Mucosa of rectum (tissue), 2 donors: Measurements from ENCODE around the gene POMGNT1.

Experiments
- H3K27ac ChIP-seq, 2 donors: one replicate each; pipeline ENCODE4 v1.7.0; 2013; ENCODE audit warnings: inconsistent platforms in 2 of 2, low read depth in 2 of 2, low read length in 2 of 2
- H3K27me3 ChIP-seq, 2 donors: one replicate each; pipeline ENCODE4 v1.7.0; 2013; ENCODE audit warnings: low read length in 2 of 2; ENCODE audit not compliant: control insufficient read depth in 2 of 2, insufficient read depth in 2 of 2
- H3K36me3 ChIP-seq, 2 donors: one replicate each; pipeline ENCODE4 v1.7.0; 2013; ENCODE audit warnings: low read length in 2 of 2; ENCODE audit not compliant: control insufficient read depth in 2 of 2, insufficient read depth in 2 of 2
- H3K4me1 ChIP-seq, 2 donors: one replicate each; pipeline ENCODE4 v1.7.0; 2013; ENCODE audit warnings: low read length in 2 of 2, mild to moderate bottlenecking in 1 of 2; ENCODE audit not compliant: control insufficient read depth in 2 of 2, insufficient read depth in 2 of 2
- H3K4me3 ChIP-seq, 2 donors: one replicate each; pipeline ENCODE4 v1.7.0; 2013; ENCODE audit warnings: low read length in 2 of 2
- H3K9ac ChIP-seq, 2 donors: one replicate each; pipeline ENCODE4 v1.7.0; 2013; ENCODE audit warnings: low read length in 2 of 2, low read depth in 1 of 2, mild to moderate bottlenecking in 1 of 2
- H3K9me3 ChIP-seq, 2 donors: one replicate each; pipeline ENCODE4 v1.7.0; 2013; ENCODE audit warnings: low read length in 2 of 2; ENCODE audit not compliant: control insufficient read depth in 2 of 2
- donor health status: healthy.
- donor health status: Normal muscosa, but diverticular disease.

Gene POMGNT1

DNA sequence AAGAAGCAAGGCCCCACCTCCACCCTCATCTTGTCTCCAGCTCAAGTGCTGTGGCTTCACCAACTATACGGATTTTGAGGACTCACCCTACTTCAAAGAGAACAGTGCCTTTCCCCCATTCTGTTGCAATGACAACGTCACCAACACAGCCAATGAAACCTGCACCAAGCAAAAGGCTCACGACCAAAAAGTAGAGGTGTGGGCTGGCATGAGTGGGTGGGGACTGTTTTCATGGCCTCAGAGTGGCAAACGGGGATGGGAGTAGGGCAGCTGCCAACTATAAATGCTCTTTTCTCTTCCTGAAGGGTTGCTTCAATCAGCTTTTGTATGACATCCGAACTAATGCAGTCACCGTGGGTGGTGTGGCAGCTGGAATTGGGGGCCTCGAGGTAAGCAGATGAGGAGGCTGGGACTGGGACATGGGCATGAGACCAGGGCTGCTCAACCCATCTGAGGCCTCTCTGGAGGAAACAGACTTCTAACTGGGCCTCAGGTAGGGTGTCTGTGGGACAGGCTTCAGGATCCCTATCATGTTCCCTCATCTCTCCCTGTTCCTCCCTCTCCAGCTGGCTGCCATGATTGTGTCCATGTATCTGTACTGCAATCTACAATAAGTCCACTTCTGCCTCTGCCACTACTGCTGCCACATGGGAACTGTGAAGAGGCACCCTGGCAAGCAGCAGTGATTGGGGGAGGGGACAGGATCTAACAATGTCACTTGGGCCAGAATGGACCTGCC, 13.1 kb downstream of the POMGNT1 start:
- Histone ChIP-seq H3K27me3 (no peaks in the 10 kb centered on the region), H3K36me3 (peaks cover 23 to 35% of the 10 kb centered on the region in 2 donors), H3K27ac (peak overlapping the region; percentile 96 to 97), H3K9me3 (no peaks in the 10 kb centered on the region), H3K9ac (peak overlapping the region in 1 of 2 donors; percentile 85), H3K4me1 (peaks cover 67 to 80% of the 10 kb centered on the region in 2 donors), H3K4me3 (peak overlapping the region; percentile 49 to 80)

DNA sequence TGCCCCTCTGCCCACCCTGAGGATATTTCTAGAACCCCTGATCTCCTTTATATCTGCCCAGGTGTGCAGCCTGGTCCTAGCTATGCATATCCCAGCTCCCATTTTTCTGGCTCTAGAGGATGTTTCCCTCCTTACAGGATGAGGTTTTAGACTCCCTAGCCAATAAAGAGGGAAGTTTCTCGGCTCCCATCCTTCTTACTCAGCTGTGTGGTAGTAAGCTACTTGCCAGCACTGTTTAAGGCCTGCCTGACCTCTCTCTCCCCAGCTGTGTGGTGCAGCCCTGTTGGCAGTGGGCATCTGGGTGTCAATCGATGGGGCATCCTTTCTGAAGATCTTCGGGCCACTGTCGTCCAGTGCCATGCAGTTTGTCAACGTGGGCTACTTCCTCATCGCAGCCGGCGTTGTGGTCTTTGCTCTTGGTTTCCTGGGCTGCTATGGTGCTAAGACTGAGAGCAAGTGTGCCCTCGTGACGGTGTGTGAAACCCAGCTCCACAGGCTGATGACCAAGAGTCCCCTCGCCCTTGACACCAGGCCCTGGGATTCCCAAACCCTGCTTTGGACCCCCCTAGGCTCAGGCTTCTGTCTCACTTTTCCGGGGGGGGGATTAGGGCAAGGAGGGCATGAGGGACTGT, 14.2 kb downstream of the POMGNT1 start:
- peaks cover 23 to 27% of the 10 kb centered on the region in 2 donors for H3K36me3 ChIP-seq
- peak overlapping the region; percentile 49 to 80 for H3K4me3 ChIP-seq
- H3K4me1 ChIP-seq: peaks cover 72 to 85% of the 10 kb centered on the region in 2 donors
- H3K9ac ChIP-seq: peak overlapping the region; percentile 47 to 85
- no peaks in the 10 kb centered on the region for H3K9me3 ChIP-seq
- H3K27ac ChIP-seq: peak overlapping the region; percentile 96 to 97
- H3K27me3 ChIP-seq: no peaks in the 10 kb centered on the region

DNA sequence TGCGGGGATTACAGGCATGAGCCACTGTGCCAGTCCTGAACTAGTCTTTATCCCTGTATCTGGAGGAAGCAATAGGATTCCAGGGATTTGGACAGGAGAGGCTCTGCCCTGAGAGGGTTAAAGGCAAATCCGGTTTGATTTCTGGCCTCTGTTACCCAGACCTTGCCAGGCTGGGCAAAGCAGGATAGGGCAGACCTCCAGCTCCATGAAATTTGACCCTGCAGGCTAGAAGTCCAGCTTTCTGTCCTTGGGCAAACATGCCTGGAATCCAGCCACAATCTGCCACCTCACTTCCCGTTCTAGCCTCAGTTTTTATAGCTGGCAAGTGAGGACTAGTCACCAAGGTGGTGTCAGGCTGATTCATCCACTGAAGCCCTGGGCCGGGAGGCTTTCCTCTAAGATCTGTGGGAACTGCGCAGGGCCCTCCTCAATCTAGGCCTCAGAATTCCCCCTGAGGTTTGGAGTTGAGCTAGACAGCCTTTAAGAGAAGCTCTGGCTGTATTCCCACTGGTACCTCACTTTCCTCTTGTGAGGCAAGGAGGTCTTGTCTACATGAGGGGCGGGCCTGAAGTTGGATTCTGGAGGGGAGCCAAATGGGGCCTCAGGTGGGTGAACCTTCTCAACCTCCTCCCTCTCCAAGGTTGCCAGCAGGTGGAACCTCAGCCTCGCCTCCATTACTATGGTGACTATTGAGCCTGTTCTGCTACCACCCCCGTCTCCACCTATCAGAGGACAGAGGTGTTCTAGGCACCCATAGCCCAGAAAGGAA, 15.0 kb downstream of the POMGNT1 start:
- Histone ChIP-seq H3K27me3 (no peaks in the 10 kb centered on the region), H3K4me1 (peaks cover 66 to 77% of the 10 kb centered on the region in 2 donors), H3K36me3 (peaks cover 23 to 25% of the 10 kb centered on the region in 2 donors), H3K4me3 (peak overlapping the region; percentile 80 to 86), H3K27ac (peak overlapping the region; percentile 96 to 97), H3K9me3 (no peaks in the 10 kb centered on the region), H3K9ac (peak overlapping the region; percentile 47 to 85)

DNA sequence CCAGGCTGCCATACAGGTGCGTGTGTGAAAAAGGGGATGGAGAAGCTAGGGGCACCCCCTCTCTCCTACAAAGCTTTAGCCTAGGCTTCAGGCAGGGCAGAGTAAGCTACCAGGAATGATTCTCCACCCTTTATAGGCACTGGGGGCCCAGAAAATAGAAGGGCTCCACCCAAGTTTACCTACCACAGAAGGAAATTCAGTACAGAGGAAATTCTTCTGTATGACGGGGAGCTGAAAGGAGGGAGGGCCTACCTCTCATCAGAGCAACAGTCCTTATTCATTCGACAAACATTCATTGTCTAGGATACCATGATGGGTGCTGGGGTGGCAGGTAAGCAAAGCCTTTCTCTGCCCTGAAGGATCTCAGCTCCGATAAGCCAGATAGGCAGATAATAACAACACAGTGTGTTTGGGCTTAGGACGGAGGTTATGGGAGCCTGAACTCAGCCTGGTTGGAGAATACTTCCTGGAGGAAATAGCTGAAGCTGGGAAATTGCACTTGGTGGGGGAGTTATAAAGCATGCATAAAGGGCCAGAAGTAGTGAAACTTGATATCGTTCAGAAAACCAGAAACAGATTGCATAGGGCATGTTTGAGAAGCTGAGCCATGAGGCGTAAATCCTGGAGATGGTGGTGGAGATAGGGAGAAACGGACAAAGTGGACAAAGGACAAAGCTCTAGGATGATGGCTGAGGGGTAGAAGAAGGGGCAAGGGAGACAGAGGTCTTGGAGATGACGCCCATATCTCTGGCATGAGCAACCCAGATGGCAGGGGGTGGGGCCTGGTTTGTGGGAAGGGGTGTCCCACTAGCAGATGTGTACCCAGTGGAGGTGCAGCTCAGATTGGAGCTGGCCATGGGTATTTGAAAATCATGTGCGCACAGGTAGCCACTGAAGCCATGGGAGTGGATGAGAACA, 16.6 kb downstream of the POMGNT1 start:
- Histone ChIP-seq H3K36me3 (peaks cover 18 to 19% of the 10 kb centered on the region in 2 donors), H3K27me3 (no peaks in the 10 kb centered on the region), H3K4me3 (peak overlapping the region; percentile 80 to 86), H3K4me1 (peaks cover 53 to 63% of the 10 kb centered on the region in 2 donors), H3K9me3 (no peaks in the 10 kb centered on the region), H3K9ac (peak overlapping the region; percentile 79 to 85), H3K27ac (peak overlapping the region; percentile 96 to 97)

DNA sequence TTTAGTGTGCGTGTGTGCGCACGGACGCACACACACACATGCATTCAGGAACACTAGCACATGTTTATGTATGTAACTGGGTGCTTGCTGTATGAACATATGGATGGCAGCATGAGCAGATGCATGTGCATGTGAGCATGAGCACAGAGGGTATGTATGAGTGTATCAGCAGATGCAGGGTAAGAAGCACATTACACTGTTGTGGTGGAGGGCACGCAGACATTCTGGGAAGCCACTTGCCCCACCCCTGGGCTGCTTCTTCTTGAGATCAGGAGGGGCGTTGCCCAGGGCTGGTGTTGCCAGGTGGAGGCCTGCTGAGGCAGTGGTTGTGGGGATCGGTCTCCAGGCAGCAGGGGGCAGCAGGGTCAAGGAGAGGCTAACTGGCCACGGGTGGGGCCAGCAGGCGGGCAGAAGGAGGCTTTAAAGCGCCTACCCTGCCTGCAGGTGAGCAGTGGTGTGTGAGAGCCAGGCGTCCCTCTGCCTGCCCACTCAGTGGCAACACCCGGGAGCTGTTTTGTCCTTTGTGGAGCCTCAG, 18.1 kb downstream of the POMGNT1 start:
- peak overlapping the region; percentile 79 to 85 for H3K9ac ChIP-seq

DNA sequence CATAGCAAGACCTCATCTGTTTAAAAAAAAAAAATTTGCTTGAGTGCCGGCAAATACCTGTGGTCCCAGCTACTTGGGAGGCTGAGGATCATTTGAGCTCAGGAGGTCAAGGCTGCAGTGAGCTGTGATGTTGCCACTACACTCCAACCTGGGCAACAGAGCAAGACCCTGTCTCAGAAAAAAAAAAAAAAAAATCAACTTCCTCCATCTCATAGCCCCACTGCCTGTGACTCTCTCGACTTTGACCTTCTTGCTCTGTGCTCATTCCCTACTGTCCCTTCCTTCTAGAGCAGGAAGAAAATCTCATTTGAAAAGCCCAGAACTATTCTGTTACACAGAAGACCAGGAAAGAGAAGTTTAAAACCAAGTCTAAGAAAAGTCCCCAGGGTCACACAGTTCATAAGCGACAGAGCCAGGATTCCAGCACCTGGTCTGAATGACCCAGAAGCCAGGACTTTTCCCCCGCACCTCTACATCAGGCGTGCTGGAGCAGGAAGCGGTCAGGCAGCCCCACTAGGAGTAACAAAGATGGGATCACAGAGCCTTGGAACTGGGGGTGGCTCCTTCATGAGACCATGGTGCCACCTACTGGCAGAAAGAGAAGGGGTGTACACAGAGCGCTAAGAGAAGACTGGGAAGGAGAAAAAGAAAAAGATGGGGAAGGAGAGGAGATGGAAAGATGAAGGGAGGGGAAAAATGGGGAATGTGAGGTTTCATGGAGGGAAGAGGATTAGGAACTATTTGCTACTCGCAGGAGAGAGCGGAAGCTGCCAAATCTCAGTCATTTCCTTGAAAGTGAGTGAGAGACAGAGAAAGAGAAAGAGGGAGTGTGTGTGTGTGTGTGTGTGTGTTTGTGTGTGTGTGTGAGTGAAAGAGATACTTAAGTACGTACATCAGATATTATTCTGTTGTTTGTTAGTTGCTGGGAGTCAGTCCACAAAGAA, 18.8 kb downstream of the POMGNT1 start:
- peaks cover 3 to 7% of the 10 kb centered on the region in 2 donors for H3K36me3 ChIP-seq
- no peaks in the 10 kb centered on the region for H3K27me3 ChIP-seq
- peak overlapping the region; percentile 96 to 97 for H3K27ac ChIP-seq
- peak overlapping the region in 1 of 2 donors; percentile 86 for H3K4me3 ChIP-seq
- peaks cover 43 to 50% of the 10 kb centered on the region in 2 donors for H3K4me1 ChIP-seq
- no peaks in the 10 kb centered on the region for H3K9me3 ChIP-seq
- peak overlapping the region; percentile 14 to 42 for H3K9ac ChIP-seq

More for the DNA sequence above, 18.1 kb downstream of the POMGNT1 start:
- peaks cover 47 to 53% of the 10 kb centered on the region in 2 donors for H3K4me1 ChIP-seq
- no peaks in the 10 kb centered on the region for H3K27me3 ChIP-seq
- peaks cover 10 to 14% of the 10 kb centered on the region in 2 donors for H3K36me3 ChIP-seq
- peak overlapping the region; percentile 96 to 97 for H3K27ac ChIP-seq
- no peaks in the 10 kb centered on the region for H3K9me3 ChIP-seq
- H3K4me3 ChIP-seq: peak overlapping the region; percentile 80 to 86

DNA sequence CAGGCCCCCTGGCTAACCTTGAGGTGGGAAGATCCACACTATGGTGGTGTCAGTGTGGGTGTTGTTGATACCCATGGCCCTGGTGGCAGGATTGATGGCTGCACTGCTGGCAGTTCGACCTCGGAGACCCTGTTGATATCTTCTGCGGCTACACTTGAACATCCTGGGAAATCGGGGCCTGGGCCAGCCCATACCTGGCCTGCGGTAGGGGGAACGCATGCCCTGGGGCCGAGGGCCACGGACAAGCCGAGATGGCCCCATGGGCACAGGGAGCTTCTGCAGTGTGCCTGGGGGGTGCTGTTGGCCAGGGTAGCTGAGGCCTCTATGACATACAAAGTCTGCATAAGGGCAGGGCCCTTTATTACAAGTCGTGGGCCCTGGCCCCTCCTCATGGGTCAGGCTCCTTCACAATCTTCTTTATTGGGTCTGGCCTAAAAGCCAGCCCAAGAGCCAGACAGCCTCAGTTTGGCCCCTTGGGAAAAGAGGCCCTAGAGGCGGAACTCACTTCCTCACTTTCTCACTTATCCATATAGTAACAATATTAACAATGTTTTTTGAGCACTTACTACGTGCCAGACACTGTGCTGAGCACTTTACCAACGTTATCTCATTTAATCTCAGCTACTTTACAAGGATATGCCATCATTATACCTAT, 21.9 kb downstream of the POMGNT1 start, which contains the start of gene P3R3URF:
TSS of gene P3R3URF (minus strand) at position 278 of the 655 bp plus-strand sequence. CDS start at position 261, 17 bp downstream.
- Histone ChIP-seq H3K4me1 (peaks cover 29 to 36% of the 10 kb centered on the region in 2 donors), H3K4me3 (no peak within 1 kb of the TSS), H3K9me3 (no peaks in the 10 kb centered on the region), H3K27me3 (no peaks in the 10 kb centered on the region), H3K9ac (no peak within 1 kb of the TSS), H3K36me3 (no peaks in the 10 kb centered on the region), H3K27ac (no peak within 1 kb of the TSS)

DNA sequence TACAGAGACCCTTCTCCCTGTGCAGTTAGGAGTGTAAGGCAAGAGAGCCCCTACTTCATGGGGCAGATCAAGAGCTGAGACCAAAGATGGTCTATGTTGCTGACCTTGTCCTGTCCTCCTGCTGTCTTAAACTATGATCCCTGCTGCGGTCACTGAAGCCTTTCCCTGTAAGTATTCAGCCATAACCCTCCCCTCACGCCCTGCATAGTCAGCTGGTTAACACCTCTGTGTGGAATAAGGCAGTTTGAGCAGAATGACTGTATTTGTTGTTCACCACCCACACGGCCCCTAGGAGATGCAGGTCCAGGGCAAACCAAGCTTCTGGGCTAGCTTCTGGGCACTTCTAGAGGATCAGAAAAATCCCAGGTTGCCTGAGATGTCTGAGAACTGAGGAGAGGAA, 23.0 kb downstream of the POMGNT1 start:
- peaks cover 20 to 26% of the 10 kb centered on the region in 2 donors for H3K4me1 ChIP-seq
- H3K27me3 ChIP-seq: no peaks in the 10 kb centered on the region
- H3K36me3 ChIP-seq: no peaks in the 10 kb centered on the region
- no peaks in the 10 kb centered on the region for H3K9me3 ChIP-seq
- H3K27ac ChIP-seq: no peak overlapping the region
- H3K9ac ChIP-seq: no peak overlapping the region
- no peak overlapping the region for H3K4me3 ChIP-seq
